ENCODE results near the gene RHOBTB3. TPM values are rescaled to one million over a fixed set of nuclear protein-coding genes. Genes with fewer than 3 reads are reported as not detected.

RHOBTB3 gene
- total RNA-seq, 1 donor from 2014 or later = 102 TPM

GRCh38 chr5:95839658-95840057 lies 108.5 kb downstream of the RHOBTB3 start:
- no peak for DNase-seq (ENCODE audit: low spot score)

- DNase-seq (ENCODE audit: low spot score) = no peak
Measured at GRCh38 chr5:95840956-95841705, 110.0 kb downstream of the RHOBTB3 start.

- DNase-seq (ENCODE audit: low spot score) = peak; percentile 45
Measured at GRCh38 chr5:95841914-95842812, 111.0 kb downstream of the RHOBTB3 start.

GRCh38 chr5:95842854-95843544 lies 111.9 kb downstream of the RHOBTB3 start:
- peak; percentile 77 for DNase-seq (ENCODE audit: low spot score)

- DNase-seq (ENCODE audit: low spot score) = no peak
Measured at GRCh38 chr5:95843733-95844223, 112.6 kb downstream of the RHOBTB3 start.

- DNase-seq (ENCODE audit: low spot score) = no peak
Measured at GRCh38 chr5:95845391-95845790, 114.3 kb downstream of the RHOBTB3 start.

Other genes with a start within 250 kb of the RHOBTB3 start
- 83.6 TPM for gene SKIC3, start 176.4 kb upstream of the RHOBTB3 start, total RNA-seq
- 5.2 TPM for gene ARSK, start 176.2 kb upstream of the RHOBTB3 start, total RNA-seq
- 0.18 TPM for gene GPR150, start 111.2 kb upstream of the RHOBTB3 start, total RNA-seq
- 4.5 TPM for gene RFESD, start 84.6 kb upstream of the RHOBTB3 start, total RNA-seq
- gene SPATA9, start 48.3 kb upstream of the RHOBTB3 start, total RNA-seq = 1.4 TPM
- 21.1 TPM for gene GLRX, start 91.4 kb downstream of the RHOBTB3 start, total RNA-seq
- gene ELL2, start 230.5 kb downstream of the RHOBTB3 start, total RNA-seq = 77.8 TPM